Measurements from ENCODE around the gene REEP1.

Gene REEP1

GRCh38 chr2:86193901-86194567 lies 143.4 kb downstream of the REEP1 start:
- DNase-seq: no peak

GRCh38 chr2:86189782-86190416 lies 147.5 kb downstream of the REEP1 start:
- no peak for DNase-seq

GRCh38 chr2:86186431-86186830 lies 151.0 kb downstream of the REEP1 start:
- no peak for DNase-seq

- DNase-seq: no peak
These were observed 151.8 kb downstream of the REEP1 start for GRCh38 chr2:86185517-86186212.

- DNase-seq: no peak
These were observed 160.8 kb downstream of the REEP1 start for GRCh38 chr2:86176597-86176996.

- DNase-seq: no peak
These were observed 161.6 kb downstream of the REEP1 start for GRCh38 chr2:86175828-86176227.

- no peak for DNase-seq
These were observed 163.0 kb downstream of the REEP1 start for GRCh38 chr2:86174445-86174844.

GRCh38 chr2:86172610-86173009 lies 164.8 kb downstream of the REEP1 start:
- DNase-seq: no peak

- DNase-seq: no peak
These were observed 166.1 kb downstream of the REEP1 start for GRCh38 chr2:86171295-86171694.

GRCh38 chr2:86170449-86170848 lies 167.0 kb downstream of the REEP1 start:
- no peak for DNase-seq
